Stimulated activated CD4-positive, alpha-beta T cell treated with anti-CD3 and anti-CD28 coated beads, Interleukin-1b, Interleukin-23, amount 100 ng/mL, for 24 hours (primary cell): ENCODE data around the gene APOM.

ENCODE experiments used
- DNase-seq, 4 experiments: peaks; one replicate each; pipeline ENCODE4 v3.0.0-alpha.2; 2020; ENCODE audit warnings: low read depth in 4 of 4, low spot score in 1 of 4

Gene APOM

GRCh38 chr6:31655349-31656237 is at the start of gene APOM:
Gene APOM, plus strand, starts transcription at chr6:31655894. Its CDS starts 73 bp downstream, at chr6:31655967.
- no peak for DNase-seq

DNA sequence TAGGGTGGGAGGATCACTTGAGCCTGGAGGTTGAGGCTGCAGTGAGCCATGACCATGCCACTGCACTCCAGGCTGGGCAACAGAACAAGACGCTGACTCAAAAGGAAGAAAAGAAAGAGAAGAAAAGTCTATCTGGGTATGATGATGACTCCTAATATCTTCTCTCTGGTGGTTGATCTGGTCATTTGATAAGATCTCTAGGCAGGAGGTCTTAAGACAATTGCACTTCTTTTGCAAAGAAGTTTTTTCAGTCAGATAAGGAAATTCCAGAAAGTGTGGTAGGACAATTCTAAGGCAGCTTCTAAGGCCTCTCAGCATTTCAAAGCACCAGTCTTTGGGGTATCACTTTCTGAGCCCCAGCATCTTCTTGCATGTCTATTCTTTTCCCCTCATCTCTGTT is 48.4 kb upstream of the APOM start:
- DNase-seq = no peak

- DNase-seq = no peak
Observed at GRCh38 chr6:31609519-31610406, 45.9 kb upstream of the APOM start.

DNA sequence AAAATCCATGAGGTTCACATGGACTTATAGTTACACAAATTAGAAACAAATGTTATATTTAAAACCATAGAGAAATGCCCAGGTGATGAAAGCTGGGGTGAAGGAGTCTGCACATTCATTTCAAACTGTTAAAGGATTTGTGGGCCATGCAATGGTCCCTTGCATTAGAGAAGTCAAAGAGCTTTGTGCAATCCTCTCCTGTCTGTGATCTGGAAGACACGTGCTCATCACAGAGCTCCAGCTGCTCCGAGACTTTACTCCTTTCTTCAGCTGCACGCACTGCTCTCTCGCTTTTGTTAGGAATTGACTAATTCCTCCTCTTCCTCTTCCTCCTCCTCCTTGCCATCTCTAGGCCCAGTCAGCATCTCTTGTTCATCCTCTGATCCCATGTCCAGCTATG is 44.7 kb upstream of the APOM start:
- no peak for DNase-seq

GRCh38 chr6:31614075-31614619 is 41.5 kb upstream of the APOM start:
- DNase-seq = no peak

GRCh38 chr6:31614684-31615578 is 40.8 kb upstream of the APOM start, which contains the start of gene AIF1:
Gene AIF1, plus strand, starts transcription at chr6:31615234. Its CDS starts 96 bp downstream, at chr6:31615330.
- no peak for DNase-seq

DNA sequence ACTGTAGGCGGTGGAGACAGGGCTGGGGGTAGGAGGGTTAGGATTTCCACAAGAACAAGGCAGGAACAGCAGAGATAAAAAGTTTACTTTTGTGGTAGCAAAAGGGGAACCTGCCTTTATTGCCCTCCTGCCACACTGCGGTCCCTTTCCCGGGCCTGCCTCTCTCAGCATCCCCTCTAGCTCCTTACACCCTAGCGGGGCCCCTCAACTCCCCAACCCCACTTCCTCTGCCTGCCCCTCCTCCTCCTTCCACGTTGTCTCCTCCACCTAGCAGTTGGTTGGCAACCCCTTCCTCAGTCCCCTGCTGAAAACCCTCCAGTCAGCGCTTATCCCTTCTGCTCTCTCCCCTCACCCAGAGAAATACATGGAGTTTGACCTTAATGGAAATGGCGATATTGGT is 39.9 kb upstream of the APOM start:
- DNase-seq = no peak

DNA sequence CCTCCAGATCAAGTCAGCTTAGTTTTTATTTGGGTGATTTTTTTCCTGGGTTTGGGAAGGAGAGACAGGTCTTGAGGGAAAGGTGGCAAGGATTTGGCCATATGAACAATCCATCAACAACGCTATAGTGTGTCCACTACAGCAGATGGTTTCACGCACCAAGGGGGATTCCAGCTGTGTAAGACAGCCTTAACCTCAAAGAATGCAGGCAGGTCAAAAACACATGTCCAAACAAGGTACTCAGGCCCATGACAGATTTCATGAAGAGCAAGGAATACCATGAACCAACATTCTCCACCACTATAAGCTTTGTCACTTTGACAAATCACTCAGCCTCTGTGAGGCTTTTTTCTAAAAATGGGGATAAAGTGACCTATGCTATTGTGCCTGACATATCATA is 38.7 kb upstream of the APOM start:
- no peak for DNase-seq

GRCh38 chr6:31619805-31620585 is 35.7 kb upstream of the APOM start:
- DNase-seq = peak; percentile 84 to 96 (median 88)

GRCh38 chr6:31620586-31621319 is 34.9 kb upstream of the APOM start, which contains the start of gene PRRC2A:
Gene PRRC2A, plus strand, starts transcription at chr6:31620715. Its CDS starts 2,075 bp downstream, at chr6:31622790.
- peak; percentile 90 to 96 (median 94) for DNase-seq

GRCh38 chr6:31621320-31621939 is 34.3 kb upstream of the APOM start:
- no peak for DNase-seq

DNA sequence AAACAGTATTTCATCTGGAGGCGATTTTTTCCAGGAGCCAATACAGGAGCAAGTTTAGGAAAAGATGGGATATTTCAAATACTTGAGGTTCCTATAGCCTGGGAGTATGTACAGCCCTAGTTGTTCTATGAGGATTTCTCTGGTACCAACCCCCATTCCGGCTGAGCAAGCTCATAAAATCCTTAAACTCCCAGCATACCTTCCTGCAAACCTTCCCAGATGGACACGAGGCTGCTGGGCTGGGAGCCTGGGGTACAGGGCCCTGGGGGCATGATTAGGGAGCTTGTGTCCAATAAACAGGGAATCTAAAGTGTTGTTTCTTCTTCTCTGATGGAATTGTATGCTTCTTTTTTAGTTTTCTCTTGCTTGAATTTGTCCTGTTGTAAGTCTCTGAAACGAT is 33.7 kb upstream of the APOM start:
- DNase-seq = no peak

DNA sequence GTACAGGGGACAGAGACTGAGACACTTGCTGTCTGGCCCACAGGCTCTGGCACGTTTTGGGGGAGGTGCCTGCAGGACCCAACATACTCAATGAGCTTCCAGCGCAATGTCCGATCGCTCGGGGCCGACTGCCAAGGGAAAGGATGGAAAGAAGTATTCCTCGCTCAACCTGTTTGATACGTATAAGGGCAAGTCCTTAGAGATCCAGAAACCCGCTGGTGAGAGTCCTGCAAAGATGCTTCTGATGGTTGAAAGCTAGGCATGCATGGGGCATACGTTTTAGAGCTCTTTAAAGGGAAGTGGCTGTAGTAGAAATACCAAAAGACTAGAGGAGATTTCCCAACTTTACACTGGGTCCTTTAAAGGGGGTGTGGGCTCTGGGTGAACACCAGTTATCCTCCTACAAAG is 33.0 kb upstream of the APOM start:
- no peak for DNase-seq

GRCh38 chr6:31624070-31624469 is 31.6 kb upstream of the APOM start:
- DNase-seq = no peak

DNA sequence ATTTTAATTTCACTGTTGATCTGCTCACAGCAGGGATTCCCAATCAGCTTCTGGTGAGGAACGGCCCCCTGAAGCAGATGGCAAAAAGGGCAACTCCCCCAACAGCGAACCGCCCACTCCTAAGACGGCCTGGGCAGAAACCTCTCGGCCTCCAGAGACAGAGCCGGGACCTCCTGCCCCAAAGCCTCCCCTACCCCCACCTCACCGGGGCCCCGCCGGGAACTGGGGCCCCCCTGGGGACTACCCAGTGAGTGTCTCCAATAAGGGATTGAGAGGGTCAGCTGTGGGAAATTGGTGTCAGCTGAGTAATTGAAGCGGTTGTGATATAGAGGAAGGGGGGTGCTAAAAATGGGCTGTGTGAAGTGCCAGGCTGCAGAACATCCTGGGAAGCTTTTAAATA is 28.7 kb upstream of the APOM start:
- no peak for DNase-seq

- DNase-seq = no peak
Observed at GRCh38 chr6:31627690-31628287, 27.9 kb upstream of the APOM start.

DNA sequence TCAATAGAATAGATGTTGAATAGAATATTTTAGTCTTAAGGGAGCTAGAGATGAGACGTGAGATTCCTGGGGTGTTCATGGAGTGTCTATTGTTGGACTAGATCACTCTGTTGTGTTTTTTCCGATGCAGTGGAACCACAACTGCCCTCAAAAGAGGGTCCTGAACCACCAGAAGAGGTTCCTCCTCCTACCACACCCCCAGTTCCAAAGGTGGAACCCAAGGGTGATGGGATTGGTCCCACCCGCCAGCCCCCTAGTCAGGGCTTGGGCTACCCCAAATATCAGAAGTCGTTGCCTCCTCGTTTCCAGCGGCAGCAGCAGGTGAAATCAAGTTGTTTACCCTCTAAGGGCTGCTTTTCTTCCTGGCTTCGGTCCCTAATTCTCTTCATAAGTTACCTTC is 26.7 kb upstream of the APOM start:
- no peak for DNase-seq
